Liver (tissue), 9 donors: ENCODE measurements around the gene ZNF343. TPM values are rescaled to one million over a fixed set of nuclear protein-coding genes. Genes with fewer than 3 reads are reported as not detected.

Experiments used
- DNase-seq: peaks from one replicate; pipeline ENCODE4 v3.0.0-alpha.2; 2017; ENCODE audit warnings: low spot score
- H3K27ac ChIP-seq, 2 donors: one replicate each; pipeline ENCODE4 v1.7.0; 2013; ENCODE audit warnings: inconsistent platforms in 2 of 2, low read length in 2 of 2, control low read depth in 1 of 2, low read depth in 1 of 2, mild to moderate bottlenecking in 1 of 2
- H3K27me3 ChIP-seq, 4 donors: one replicate each; pipeline versions ENCODE4 v1.6.1 to v1.7.0; 2013; ENCODE audit warnings: low read length in 3 of 4, inconsistent platforms in 1 of 4, mild to moderate bottlenecking in 1 of 4, moderate library complexity in 1 of 4; ENCODE audit not compliant: control insufficient read depth in 4 of 4, insufficient read depth in 4 of 4
- H3K36me3 ChIP-seq, 4 donors: one replicate each; pipeline versions ENCODE4 v1.6.1 to v1.7.0; 2013; ENCODE audit warnings: low read length in 3 of 4, mild to moderate bottlenecking in 3 of 4, low read depth in 1 of 4, moderate library complexity in 1 of 4; ENCODE audit not compliant: control insufficient read depth in 4 of 4, insufficient read depth in 3 of 4
- H3K4me1 ChIP-seq, 4 donors: one replicate each; pipeline versions ENCODE4 v1.6.1 to v1.7.0; 2013; ENCODE audit warnings: low read length in 3 of 4, mild to moderate bottlenecking in 3 of 4, moderate library complexity in 1 of 4; ENCODE audit not compliant: control insufficient read depth in 4 of 4, insufficient read depth in 4 of 4
- H3K4me3 ChIP-seq, 3 donors: one replicate each; pipeline versions ENCODE4 v1.6.1 to v1.7.0; 2013; ENCODE audit warnings: low read length in 3 of 3, control low read depth in 1 of 3, low read depth in 1 of 3, mild to moderate bottlenecking in 1 of 3
- H3K9ac ChIP-seq, 2 donors: one replicate each; pipeline ENCODE4 v1.7.0; 2013; ENCODE audit warnings: low read length in 2 of 2, mild to moderate bottlenecking in 2 of 2, moderate library complexity in 2 of 2, control low read depth in 1 of 2, low read depth in 1 of 2
- H3K9me3 ChIP-seq, 4 donors: one replicate each; pipeline versions ENCODE4 v1.6.1 to v1.7.0; 2013; ENCODE audit warnings: low read length in 3 of 4; ENCODE audit not compliant: control insufficient read depth in 4 of 4
- ATF3 ChIP-seq: IDR thresholded peaks from 2 replicates; pipeline ENCODE4 v1.6.1; 2016; ENCODE audit warnings: antibody characterized with exemption
- CTCF ChIP-seq: fragments of 150-350 bp; IDR thresholded peaks from 2 replicates; pipeline ENCODE4 v1.5.1; 2017; ENCODE audit warnings: improper control_type of control experiment, low read depth, low read length; ENCODE audit not compliant: missing input control
- EGR1 ChIP-seq, 2 donors: IDR thresholded peaks; 2 replicates each; pipeline ENCODE4 v1.6.1; 2016 to 2018; ENCODE audit warnings: antibody characterized with exemption in 2 of 2, low read depth in 2 of 2
- FOXA1 ChIP-seq: IDR thresholded peaks from 2 replicates; pipeline ENCODE4 v1.6.1; 2016; ENCODE audit warnings: antibody characterized with exemption
- FOXA2 ChIP-seq: IDR thresholded peaks from 2 replicates; pipeline ENCODE4 v1.6.1; 2016; ENCODE audit warnings: antibody characterized with exemption
- GABPA ChIP-seq, 2 donors: IDR thresholded peaks in 1 of 2; conservative IDR thresholded peaks in 1 of 2; 2 replicates each; pipeline ENCODE4 v1.6.1; 2016; ENCODE audit warnings: antibody characterized with exemption in 2 of 2, mild to moderate bottlenecking in 1 of 2, moderate library complexity in 1 of 2
- HNF4A ChIP-seq, 2 donors: conservative IDR thresholded peaks; 2 replicates each; pipeline ENCODE4 v1.6.1; 2016; ENCODE audit warnings: antibody characterized with exemption in 2 of 2, mild to moderate bottlenecking in 2 of 2
- HNF4G ChIP-seq: IDR thresholded peaks from 2 replicates; pipeline ENCODE4 v1.6.1; 2016; ENCODE audit warnings: antibody characterized with exemption
- JUND ChIP-seq, 2 donors: IDR thresholded peaks; 2 replicates each; pipeline ENCODE4 v1.6.1; 2016; ENCODE audit warnings: antibody characterized with exemption in 2 of 2
- MAX ChIP-seq: IDR thresholded peaks from 2 replicates; pipeline ENCODE4 v1.6.1; 2016; ENCODE audit warnings: antibody characterized with exemption
- NR2F2 ChIP-seq: IDR thresholded peaks from 2 replicates; pipeline ENCODE4 v1.6.1; 2016; ENCODE audit warnings: antibody characterized with exemption
- RAD21 ChIP-seq, 2 donors: IDR thresholded peaks; 2 replicates each; pipeline ENCODE4 v1.6.1; 2016; ENCODE audit warnings: antibody characterized with exemption in 2 of 2, mild to moderate bottlenecking in 2 of 2
- REST ChIP-seq: IDR thresholded peaks from 2 replicates; pipeline ENCODE4 v1.6.1; 2016; ENCODE audit warnings: antibody characterized with exemption, mild to moderate bottlenecking
- RXRA ChIP-seq, 2 donors: IDR thresholded peaks; 2 replicates each; pipeline ENCODE4 v1.6.1; 2017 to 2018; ENCODE audit warnings: antibody characterized with exemption in 2 of 2, mild to moderate bottlenecking in 1 of 2
- SP1 ChIP-seq: IDR thresholded peaks from 2 replicates; pipeline ENCODE4 v1.6.1; 2018; ENCODE audit warnings: antibody characterized with exemption, mild to moderate bottlenecking
- TAF1 ChIP-seq: conservative IDR thresholded peaks from 2 replicates; pipeline ENCODE4 v1.6.1; 2016; ENCODE audit warnings: antibody characterized with exemption, mild to moderate bottlenecking
- YY1 ChIP-seq: IDR thresholded peaks from 2 replicates; pipeline ENCODE4 v1.6.1; 2016; ENCODE audit warnings: antibody characterized with exemption, mild to moderate bottlenecking
- ZBTB33 ChIP-seq: IDR thresholded peaks from 2 replicates; pipeline ENCODE4 v1.6.1; 2016; ENCODE audit warnings: antibody characterized with exemption
- WGBS: extraction: QIAGEN DNeasy Blood & Tissue Kit; methylation state at CpG from one replicate; pipeline ENCODE4 v1.1.7; 2013; 5-methylcytosine and 5-hydroxymethylcytosine counted together
- polyA plus RNA-seq, 2 donors: library from polyadenylated mRNA; stranded (reverse) in 1 of 2; unstranded in 1 of 2; fragments of 200-250 nt in 1 of 2; fragments of >200 nt in 1 of 2; fragmentation: Nextera tagmentation in 1 of 2; extraction: Ambion mirVana in 1 of 2; gene quantifications; one replicate each; pipeline versions ENCODE4 v1.2.1 to v1.2.3, GENCODE V29; 2013 to 2015
- total RNA-seq, 2 donors: library from RNA; depleted of rRNA; stranded (reverse); fragments of >200 nt; gene quantifications; one replicate each; pipeline ENCODE4 v1.2.3, GENCODE V29; 2014
- donor health status: healthy.
- donor health status: healthy.
- donor health status: healthy.
- donor health status: healthy.
- donor health status: healthy.

The ZNF343 gene
- total RNA-seq (10 to 100 TPM in 1 of 2 donors, 1 to 10 TPM in 1; 4.8 to 10.5 TPM), polyA plus RNA-seq (1 to 10 TPM; 3.3 to 3.6 TPM)

GRCh38 chr20:2508631-2509467, at the start of gene ZNF343:
Gene ZNF343 (minus strand): TSS chr20:2508915. CDS start chr20:2493895, 15,020 bp downstream.
- Histone ChIP-seq H3K4me1 (peaks cover 3 to 15% (median 9%) of the 10 kb centered on the region in 4 donors), H3K9ac (peak within 1 kb of the TSS; percentile 76 to 93), H3K36me3 (no peaks in the 10 kb centered on the region), H3K27ac (peak within 1 kb of the TSS; percentile 59 to 77), H3K27me3 (no peaks in the 10 kb centered on the region), H3K9me3 (no peaks in the 10 kb centered on the region), H3K4me3 (peak within 1 kb of the TSS; percentile 66 to 84 (median 71))
- no peak for TF ChIP-seq YY1
- TF ChIP-seq TAF1: peak; percentile 26
- peak; percentile 13 for TF ChIP-seq MAX
- TF ChIP-seq CTCF: peak; percentile 17
- peak; percentile 18 for TF ChIP-seq HNF4G
- TF ChIP-seq FOXA2: no peak
- TF ChIP-seq FOXA1: no peak
- TF ChIP-seq HNF4A (conservative IDR thresholded peaks at IDR 0.05): peak; percentile 59 to 71
- TF ChIP-seq NR2F2: peak; percentile 92
- no peak for TF ChIP-seq RAD21 (IDR thresholded peaks at IDR 0.05)
- TF ChIP-seq JUND (IDR thresholded peaks at IDR 0.05): peak in 1 of 2 donors; percentile 26
- no peak for TF ChIP-seq ATF3
- peak; percentile 62 for TF ChIP-seq SP1
- TF ChIP-seq REST: no peak
- TF ChIP-seq EGR1 (IDR thresholded peaks at IDR 0.05; ENCODE audit: low read depth in 2 of 2): no peak
- peak; percentile 66 to 87 for TF ChIP-seq RXRA (IDR thresholded peaks at IDR 0.05)
- peak; percentile 96 to 99 for TF ChIP-seq GABPA (IDR thresholded peaks at IDR 0.05 in 1 of 2, conservative IDR thresholded peaks at IDR 0.05 in 1 of 2)
- no peak for TF ChIP-seq ZBTB33
- WGBS: under 1% methylated on average over 53 of the region's 53 CpGs
- peak; percentile 85 for DNase-seq
